Measurements from ENCODE around the gene PGA4.

PGA4 gene

GRCh38 chr11:61279934-61280659 is 58.0 kb downstream of the PGA4 start:
- no peak for DNase-seq (ENCODE audit: low read depth)

- DNase-seq (ENCODE audit: low read depth): no peak
Measured at GRCh38 chr11:61280883-61281580, 58.9 kb downstream of the PGA4 start.
